ENCODE measurements around the gene IL12B.
"Not testable (repeated sequence)": the region's sequence is repeated elsewhere in the genome, so short reads cannot be mapped to it uniquely, and the experiment has no call there.

The IL12B gene

GRCh38 chr5:159330131-159330800 lies at the start of gene IL12B:
TSS of gene IL12B (minus strand) at chr5:159330487. CDS start at chr5:159326782, 3,705 bp downstream.
- DNase-seq (ENCODE audit: low read depth), result no peak

- DNase-seq (ENCODE audit: low read depth), result no peak
Measured at GRCh38 chr5:159377653-159378052, 47.4 kb upstream of the IL12B start.

GRCh38 chr5:159367866-159368265 lies 37.6 kb upstream of the IL12B start:
- not testable (repeated sequence) for DNase-seq (ENCODE audit: low read depth)

GRCh38 chr5:159366776-159367175 lies 36.5 kb upstream of the IL12B start:
- not testable (repeated sequence) for DNase-seq (ENCODE audit: low read depth)

GRCh38 chr5:159362220-159362619 lies 31.9 kb upstream of the IL12B start:
- no peak for DNase-seq (ENCODE audit: low read depth)

GRCh38 chr5:159359871-159360270 lies 29.6 kb upstream of the IL12B start:
- not testable (repeated sequence) for DNase-seq (ENCODE audit: low read depth)

- DNase-seq (ENCODE audit: low read depth), result no peak
Measured at GRCh38 chr5:159359408-159359807, 29.1 kb upstream of the IL12B start.

- DNase-seq (ENCODE audit: low read depth), result no peak
Measured at GRCh38 chr5:159353661-159354252, 23.5 kb upstream of the IL12B start.

- not testable (repeated sequence) for DNase-seq (ENCODE audit: low read depth)
Measured at GRCh38 chr5:159350644-159351043, 20.4 kb upstream of the IL12B start.

- not testable (repeated sequence) for DNase-seq (ENCODE audit: low read depth)
Measured at GRCh38 chr5:159350216-159350615, 19.9 kb upstream of the IL12B start.

- no peak for DNase-seq (ENCODE audit: low read depth)
Measured at GRCh38 chr5:159345861-159346260, 15.6 kb upstream of the IL12B start.

GRCh38 chr5:159345336-159345735 lies 15.0 kb upstream of the IL12B start:
- no peak for DNase-seq (ENCODE audit: low read depth)

GRCh38 chr5:159343295-159344094 lies 13.2 kb upstream of the IL12B start:
- no peak for DNase-seq (ENCODE audit: low read depth)

- no peak for DNase-seq (ENCODE audit: low read depth)
Measured at GRCh38 chr5:159342840-159343239, 12.6 kb upstream of the IL12B start.

- peak; percentile 27 for DNase-seq (ENCODE audit: low read depth)
Measured at GRCh38 chr5:159341906-159342310, 11.6 kb upstream of the IL12B start.

GRCh38 chr5:159341145-159341544 lies 10.9 kb upstream of the IL12B start:
- no peak for DNase-seq (ENCODE audit: low read depth)

- DNase-seq (ENCODE audit: low read depth), result no peak
Measured at GRCh38 chr5:159340511-159340910, 10.2 kb upstream of the IL12B start.

- no peak for DNase-seq (ENCODE audit: low read depth)
Measured at GRCh38 chr5:159339460-159339859, 9.2 kb upstream of the IL12B start.

GRCh38 chr5:159338118-159338517 lies 7.8 kb upstream of the IL12B start:
- DNase-seq (ENCODE audit: low read depth), result no peak

- DNase-seq (ENCODE audit: low read depth), result no peak
Measured at GRCh38 chr5:159337016-159337955, 7.0 kb upstream of the IL12B start.

- no peak for DNase-seq (ENCODE audit: low read depth)
Measured at GRCh38 chr5:159336586-159336985, 6.3 kb upstream of the IL12B start.

GRCh38 chr5:159333545-159333925 lies 3.2 kb upstream of the IL12B start:
- no peak for DNase-seq (ENCODE audit: low read depth)

All from stimulated activated CD4-positive, alpha-beta T cell treated with anti-CD3 and anti-CD28 coated beads, Interleukin-2, amount 100 ng/mL, for 4 hours (primary cell).